ENCODE measurements around the gene FGF3. TPM values are rescaled to one million over a fixed set of nuclear protein-coding genes. Genes with fewer than 3 reads are reported as not detected.

The FGF3 gene
- total RNA-seq, 1 donor from 2014 or later = not detected

DNA sequence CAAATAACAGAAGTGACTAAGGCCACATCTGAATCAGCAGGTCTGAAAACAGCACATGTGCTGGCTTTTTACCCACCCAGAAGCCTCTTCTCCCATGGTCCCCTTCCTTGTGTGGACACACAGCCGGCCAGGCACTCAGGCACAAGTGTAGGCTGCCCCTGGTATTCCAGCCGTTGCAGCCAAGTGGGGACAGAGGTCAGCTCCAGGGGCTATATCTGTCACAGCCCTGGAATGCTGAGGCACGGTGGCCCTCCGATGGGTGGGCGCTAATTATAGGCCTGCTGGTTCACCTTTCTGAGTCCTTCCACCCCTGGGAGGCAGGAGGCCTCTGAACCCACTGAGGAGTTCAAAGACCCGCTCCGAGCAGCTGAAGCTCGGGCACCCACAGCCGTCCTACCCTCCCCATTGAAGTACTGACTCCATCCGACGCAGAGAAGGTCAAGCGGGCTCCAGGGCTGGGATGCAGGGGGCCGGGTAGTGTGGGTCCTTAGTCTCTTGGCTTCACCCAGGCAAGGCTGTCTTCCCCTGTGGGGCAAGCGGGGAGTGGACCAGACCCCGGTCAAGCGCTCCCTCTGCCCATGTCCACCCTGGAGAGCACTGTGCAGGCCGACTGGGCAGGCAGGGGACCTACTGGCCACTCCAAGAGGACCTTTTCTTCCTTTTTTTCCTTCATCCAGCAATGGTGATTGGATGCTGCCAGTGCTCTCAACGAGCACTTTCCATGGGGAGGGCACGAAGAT is 14.3 kb downstream of the FGF3 start:
- no peak for DNase-seq (ENCODE audit: low spot score)

DNA sequence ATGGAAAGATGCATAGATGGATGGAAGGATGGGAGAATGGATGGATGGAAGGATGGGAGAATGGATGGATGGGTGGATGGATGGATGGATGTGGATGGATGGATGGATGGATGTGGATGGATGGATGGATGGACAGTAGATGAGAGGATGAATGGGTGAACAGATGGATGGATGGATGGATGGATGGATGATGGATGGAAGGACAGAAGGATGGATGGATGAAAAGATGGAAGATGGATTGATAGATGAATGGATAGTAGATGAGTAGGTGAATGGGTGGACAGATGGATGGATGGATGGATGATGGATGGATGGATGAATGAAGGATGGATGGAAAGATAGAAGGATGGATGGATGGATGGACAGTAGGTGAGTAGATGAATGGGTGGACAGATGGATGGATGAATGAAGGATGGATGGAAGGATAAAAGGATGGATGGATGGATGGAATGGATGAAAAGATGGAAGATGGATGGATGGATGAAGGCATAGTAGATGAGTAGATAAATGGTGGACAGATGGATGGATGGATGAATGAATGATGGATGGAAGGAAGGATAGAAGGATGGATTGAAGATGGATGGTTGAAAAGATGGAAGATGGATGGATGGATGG is 15.5 kb downstream of the FGF3 start:
- DNase-seq (ENCODE audit: low spot score) = no peak

DNA sequence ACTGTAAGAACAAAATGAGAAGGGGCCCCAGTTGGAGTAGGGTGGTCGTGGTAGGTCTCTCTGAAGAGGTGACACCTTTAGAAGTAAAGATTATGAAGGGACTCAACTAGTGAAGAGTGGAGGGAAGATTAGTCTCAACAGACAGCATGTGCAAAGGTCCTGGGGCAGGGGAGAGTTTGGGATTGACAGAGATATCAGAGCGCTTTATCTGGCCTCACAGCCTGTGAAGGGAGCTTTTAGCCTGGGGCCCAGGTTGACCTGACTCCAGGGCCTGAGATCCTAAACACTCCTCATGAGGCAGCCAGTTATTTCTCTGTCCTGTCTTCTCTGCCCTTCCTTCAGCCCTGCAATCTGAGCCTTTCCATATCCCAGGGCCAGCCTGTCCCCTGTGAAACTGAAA is 16.2 kb downstream of the FGF3 start:
- no peak for DNase-seq (ENCODE audit: low spot score)

DNA sequence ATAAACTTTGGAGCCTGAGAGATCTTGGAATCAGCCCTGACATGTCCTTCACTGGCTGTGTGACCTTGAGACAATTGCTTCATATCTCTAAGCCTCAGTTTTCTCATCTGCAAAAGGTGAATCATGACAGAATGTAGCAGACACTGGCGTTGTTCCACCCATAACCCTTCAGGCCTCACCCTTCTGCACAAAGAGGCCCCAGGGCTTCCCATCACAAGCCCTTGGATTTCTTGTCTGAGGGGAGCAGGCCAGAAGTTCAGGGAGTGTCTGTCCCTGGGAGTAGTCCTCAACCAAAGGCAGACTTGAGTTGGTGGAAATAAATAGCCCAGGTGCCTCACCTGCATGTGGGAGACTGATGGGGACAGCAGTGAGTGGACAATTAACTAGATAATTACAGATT is 16.6 kb downstream of the FGF3 start:
- DNase-seq (ENCODE audit: low spot score) = no peak

DNA sequence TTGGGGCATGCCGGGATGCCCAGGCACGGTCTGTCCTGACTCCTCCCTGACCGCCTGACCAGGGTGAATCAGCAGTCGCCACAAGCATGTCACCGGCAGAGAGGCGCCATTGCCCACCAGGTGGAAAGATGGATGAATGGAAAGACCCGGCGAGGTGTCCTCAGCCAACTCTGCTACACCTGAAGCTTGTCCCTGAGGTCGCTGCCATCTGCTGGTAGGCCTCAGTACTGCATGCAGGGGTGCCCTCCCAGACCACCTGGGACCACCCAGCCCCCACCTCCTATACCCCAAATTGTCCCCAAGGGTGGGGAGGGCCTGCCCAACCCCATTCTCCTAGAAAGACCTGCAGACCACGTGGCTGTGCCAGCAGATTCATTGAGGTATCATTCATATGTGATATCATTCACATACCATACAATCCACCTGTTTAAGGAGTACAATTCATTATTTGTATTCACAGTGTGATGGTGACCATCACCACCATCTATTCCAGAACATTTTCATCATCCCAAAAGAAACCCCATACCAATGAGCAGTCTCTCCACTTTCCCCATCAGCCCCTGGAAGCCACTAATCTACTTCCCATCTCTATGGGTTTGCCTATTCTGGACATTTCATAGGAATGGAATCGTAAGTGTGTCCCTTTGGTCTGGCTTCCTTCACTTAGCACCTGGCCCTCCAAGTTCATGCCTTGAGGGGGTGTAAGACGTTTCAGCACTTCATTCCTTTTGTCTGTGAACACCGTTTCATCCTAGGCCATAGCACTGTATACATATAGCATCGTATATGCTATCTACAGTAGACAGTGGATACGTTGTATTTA is 17.5 kb downstream of the FGF3 start:
- no peak for DNase-seq (ENCODE audit: low spot score)

DNA sequence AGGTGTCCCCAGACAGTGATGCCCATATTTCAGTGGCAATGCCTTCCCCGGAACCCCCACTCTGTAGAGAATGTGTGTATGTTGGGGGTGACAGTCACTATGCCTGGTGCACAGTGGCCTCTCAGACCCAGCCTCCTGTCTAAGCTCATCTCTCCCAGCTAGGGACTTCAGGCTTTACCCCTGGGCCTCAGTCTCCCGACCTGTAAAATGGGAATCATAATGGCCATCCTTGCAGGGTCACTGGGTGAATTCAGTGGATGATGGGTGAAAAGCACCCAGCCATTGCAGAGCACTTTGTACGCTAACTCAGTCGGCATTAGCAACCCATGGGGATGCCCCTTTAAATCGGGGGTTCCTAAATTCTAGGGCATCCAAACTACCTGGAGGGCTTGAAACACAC is 18.9 kb downstream of the FGF3 start:
- DNase-seq (ENCODE audit: low spot score) = no peak

DNA sequence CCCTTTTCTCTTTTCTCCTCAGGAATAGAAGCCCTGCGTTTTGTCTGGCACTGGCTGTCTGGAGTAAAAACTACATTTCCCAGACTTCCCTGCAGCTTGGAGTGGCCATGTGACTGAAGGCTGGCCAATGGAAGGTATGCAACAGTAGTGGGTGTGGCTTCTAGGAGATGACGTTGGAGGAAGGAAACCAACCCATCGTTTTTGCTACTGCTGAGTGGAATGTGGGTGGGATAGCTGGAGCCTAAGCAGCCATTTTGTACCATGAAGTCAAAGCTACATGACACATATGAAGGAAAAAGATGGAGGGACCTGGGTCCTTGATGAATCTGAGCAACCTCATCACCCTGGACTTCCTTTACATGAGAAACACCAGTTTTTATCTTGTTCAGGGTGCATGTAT is 19.6 kb downstream of the FGF3 start:
- DNase-seq (ENCODE audit: low spot score) = no peak

DNA sequence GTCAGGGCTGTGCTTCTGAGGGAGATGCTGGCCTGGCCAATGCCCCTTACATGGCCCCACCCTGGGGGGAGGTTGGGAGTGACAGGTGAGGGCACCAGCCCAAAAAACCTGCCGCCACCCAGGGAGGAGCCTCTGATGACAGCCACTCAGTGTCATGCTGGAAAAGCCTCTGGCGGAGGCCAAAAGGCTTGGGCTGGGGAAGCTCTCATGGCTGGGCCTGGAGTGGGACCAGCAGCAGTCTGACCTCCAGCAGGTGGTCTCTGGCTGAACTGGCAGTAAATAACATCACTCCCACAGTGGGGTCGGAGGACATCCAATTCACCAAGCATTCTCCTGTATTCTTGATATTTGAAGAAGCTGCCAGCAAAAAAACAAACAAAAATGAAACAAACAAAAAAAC is 20.1 kb downstream of the FGF3 start:
- DNase-seq (ENCODE audit: low spot score) = no peak

DNA sequence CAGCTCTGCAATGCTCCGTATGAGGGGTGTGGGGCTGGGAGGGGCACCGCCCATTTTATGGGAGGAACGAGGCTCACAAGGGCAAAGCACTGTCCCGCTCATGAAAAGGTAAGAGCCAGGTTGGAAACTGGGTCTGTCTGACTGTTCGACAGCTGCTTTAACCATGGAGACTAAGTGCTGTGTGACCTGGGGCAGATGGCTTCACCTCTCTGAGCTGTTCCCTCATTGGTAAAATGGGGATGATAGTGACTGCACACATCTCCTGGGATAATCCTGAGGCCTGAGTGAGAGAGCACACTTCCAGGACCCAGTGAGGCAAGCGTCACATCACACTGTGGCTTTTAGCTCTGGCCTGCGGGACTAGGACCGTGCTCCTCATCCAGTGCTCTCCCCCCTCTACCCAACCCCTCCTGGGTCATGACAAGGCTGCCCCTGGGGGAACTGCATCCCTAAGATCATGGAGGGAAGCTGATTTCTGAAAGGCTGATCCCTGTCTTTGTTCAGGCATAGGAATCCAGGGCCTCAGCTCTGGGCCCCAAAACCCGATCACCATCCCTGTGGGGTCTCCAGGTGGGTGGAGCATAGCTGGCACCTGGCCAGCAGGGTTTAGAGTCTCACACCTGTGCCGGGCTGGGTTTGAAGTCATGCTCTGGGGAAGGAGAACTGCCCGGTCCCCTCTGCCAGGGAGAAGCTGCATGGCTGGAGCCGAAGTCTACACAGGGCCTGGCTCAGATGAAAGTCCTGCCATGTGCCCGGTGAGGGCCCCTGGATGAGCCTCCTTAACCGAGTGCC is 21.3 kb downstream of the FGF3 start:
- DNase-seq (ENCODE audit: low spot score) = no peak

DNA sequence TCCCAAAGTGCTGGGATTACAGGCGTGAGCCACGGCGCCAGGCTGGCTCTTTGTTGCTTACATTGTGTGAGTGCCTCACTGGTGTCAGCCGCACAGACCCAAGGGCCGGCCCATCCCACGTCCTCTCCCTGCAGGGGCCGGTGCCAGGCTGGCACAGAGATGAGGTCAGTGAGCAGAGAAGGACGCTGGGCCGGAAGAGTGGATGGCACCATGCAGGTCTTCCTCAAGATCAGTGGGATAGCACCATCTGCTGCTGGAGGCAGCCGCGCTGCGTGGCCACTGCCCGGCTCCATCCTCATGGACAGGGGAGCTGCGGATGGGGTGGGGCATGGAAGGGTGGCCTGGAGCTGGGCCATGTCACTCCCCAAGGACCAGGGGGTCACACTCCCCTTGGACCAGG is 22.1 kb downstream of the FGF3 start:
- DNase-seq (ENCODE audit: low spot score) = no peak

DNA sequence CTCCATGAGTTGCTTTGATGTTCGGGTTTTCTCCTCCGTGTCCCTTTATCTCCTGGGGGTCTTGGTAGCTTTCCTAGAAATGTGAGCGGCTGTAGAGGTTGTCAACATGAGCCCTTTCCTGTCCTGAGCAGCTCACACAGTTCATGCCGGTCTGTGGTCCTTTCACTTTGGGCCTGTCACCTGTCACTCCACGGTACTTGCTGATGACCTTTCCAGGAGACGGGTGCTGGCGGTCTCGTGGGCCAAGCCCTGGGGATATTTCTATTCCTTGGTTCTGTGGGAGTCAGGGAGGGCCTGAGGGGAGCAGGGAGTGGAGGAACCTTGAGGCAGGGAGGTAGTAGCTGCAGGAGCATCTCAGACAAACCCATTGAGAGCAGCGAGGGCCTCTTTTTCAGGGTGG is 23.2 kb downstream of the FGF3 start:
- no peak for DNase-seq (ENCODE audit: low spot score)

DNA sequence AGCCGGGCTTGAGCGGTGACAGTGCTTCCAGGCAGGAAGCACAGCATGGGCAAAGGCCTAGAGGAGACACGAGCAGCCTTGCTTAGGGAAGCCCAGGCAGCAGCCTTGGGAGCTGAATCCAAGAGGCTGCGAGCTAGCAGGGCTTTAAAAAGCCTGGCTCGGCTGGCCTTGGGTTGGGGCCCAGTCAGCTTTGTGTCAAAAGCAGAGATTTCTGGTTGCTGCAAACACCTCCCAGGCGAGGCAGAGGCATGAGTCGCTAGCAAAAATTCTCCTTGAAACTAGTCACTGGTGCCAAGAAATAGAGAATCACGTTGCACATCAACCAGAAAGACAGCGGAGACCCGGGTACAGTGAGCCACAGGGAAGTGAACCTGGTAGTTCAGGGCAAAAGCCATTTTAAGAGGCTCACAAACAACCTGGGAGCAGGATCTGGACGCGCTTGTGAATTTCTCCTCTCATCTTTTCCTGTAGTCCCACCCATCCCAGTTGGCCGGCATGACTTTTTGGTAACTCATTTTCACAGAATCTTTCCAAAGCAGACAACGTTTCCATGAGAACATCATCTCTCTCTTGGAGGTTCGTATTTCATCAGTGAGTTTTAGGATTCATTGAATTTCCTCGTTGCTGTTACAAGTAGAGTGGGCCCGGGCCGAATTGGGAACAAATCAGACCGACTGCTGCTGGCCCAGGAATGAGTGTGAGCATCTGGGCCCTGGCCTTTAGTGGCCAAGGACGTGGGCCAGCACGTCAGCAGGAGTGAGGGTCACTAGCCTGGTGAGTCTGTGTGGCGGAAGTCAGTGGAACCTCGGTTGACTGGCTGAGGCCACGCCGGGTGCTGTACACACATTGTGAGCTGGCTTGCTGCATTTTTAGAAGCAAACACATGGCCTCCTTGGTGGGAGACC is 27.7 kb downstream of the FGF3 start:
- DNase-seq (ENCODE audit: low spot score) = peak; percentile 16

DNA sequence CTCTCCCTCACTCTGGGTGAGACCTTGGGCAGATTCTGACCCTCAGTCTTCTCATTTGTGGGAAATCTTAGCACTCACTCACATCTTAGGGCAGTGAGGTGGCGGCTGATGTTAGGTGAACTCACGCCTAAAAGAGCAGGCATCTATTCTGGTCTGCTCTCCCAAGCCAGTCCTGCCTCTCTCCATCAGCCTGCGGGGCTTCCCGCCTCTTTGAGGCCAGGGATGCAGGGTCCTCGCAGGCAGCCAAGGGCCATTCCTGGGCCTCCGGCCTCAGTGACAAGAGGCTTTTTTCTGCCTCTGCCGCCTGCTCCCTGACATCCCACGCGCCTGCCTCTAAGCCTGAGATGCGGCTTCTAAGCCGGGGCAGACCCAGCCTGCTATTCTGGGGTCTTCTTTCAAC is 30.3 kb downstream of the FGF3 start:
- DNase-seq (ENCODE audit: low spot score) = no peak

DNA sequence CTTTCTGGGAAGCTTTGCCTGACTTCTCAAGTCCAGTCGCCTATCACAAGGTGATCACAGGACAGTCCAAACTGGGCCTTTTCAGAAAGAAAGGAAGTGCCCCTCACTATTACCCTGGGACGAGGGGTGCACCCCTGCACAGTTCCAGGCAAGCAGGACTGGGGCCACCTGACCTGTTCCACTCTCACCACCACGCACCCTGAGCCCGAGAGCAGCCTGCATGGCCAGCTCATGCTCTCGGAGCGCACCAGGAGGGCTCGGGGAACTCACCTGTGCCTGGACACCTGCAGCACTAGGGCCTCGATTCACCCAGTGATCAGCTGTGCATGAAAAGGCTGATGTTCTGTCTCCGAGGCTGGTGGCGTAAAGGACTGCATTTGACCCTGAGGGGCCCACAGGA is 31.3 kb downstream of the FGF3 start:
- no peak for DNase-seq (ENCODE audit: low spot score)

DNA sequence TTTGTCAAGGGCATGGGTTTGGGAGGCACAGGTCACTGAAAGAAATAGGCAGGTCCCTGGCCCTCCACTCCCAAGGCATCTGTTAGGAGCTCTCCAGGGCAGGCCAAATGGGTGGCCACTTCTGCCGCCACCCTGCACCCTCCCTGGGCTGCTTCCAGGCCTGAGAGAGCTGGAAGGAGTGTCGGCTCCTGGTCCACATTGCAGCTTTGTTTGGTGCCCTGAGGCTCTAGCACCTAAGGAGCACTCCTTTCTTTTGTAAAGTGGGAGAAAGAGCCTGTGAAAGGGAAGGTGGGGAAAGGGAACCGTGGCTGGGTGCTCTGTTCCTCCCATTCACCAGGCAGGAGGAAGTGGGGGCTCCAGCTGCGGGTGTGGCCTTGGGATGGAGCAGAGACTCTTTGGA is 31.8 kb downstream of the FGF3 start:
- DNase-seq (ENCODE audit: low spot score) = no peak

DNA sequence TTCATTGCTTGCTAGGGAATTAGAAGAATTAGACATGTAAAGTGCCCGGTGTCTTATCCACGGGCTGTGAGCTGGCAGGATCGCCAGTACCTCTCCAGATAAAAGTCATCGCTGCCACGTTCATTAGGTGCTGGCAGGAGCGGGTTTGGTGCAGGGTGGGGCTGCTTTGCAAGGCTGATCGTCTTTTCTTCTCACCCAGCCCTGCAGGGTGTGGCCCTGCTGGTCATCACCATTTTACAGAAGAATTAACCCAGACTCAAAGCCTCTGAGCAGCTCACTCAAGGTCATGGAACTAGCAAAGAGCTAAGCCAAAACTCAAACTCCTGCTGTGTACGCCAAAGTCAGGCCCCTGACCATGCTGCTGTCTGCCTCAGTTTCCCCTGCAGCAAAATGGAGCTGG is 38.0 kb downstream of the FGF3 start:
- no peak for DNase-seq (ENCODE audit: low spot score)

DNA sequence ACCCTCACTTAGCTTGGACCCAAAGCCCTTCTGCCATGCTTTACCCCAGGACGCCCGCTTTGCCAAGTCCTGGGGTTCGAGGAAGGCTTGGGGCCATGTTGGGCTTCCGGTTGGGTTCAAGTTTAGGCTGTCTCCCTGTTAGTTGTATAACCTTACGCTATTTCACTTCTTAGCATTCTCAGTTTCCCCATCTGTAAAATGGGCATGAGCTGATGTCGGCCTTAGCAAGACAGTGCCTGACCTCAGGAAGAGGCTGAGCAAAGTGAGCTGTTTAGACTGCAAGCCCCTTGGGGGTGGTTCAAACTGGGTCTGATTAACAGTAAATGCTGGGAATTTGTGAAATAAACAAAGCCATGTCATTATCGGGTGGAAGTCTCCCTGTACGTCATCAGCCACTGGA is 40.8 kb downstream of the FGF3 start:
- no peak for DNase-seq (ENCODE audit: low spot score)

DNA sequence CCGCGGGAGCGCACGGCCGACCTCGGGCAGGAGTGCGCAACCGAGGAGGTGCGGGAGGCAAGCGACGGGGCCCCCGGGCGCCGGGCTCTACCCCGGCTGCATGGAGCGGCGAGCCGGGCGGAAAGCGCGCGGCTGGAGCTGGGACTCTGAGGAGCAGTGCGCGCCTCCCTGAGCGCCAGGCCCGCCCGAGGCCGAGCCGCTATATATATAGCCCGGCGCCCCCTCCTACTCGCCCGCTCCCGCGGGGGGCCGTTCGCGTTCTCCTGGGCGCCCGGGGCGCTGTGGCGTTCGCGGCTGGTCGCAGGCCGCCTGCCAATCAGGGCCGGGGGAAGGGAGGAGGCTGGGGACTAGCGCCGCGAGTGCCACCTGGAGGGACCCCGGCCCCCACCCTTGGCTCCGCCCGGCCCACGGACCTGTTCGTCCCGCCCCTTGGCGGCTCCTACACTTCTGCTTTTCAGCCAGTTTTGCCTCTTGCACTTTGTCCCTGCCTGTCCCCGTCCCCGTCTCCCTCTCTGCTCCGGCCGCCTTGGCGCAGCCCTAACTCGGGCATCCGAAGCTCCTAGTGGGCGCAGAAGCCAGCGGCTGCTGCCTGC is 44.0 kb downstream of the FGF3 start, which contains the start of gene FGF4:
TSS of gene FGF4 (minus strand) at position 179 of the 593 bp plus-strand sequence. CDS start 257 bp downstream, outside the sequence.
- DNase-seq (ENCODE audit: low spot score) = no peak

DNA sequence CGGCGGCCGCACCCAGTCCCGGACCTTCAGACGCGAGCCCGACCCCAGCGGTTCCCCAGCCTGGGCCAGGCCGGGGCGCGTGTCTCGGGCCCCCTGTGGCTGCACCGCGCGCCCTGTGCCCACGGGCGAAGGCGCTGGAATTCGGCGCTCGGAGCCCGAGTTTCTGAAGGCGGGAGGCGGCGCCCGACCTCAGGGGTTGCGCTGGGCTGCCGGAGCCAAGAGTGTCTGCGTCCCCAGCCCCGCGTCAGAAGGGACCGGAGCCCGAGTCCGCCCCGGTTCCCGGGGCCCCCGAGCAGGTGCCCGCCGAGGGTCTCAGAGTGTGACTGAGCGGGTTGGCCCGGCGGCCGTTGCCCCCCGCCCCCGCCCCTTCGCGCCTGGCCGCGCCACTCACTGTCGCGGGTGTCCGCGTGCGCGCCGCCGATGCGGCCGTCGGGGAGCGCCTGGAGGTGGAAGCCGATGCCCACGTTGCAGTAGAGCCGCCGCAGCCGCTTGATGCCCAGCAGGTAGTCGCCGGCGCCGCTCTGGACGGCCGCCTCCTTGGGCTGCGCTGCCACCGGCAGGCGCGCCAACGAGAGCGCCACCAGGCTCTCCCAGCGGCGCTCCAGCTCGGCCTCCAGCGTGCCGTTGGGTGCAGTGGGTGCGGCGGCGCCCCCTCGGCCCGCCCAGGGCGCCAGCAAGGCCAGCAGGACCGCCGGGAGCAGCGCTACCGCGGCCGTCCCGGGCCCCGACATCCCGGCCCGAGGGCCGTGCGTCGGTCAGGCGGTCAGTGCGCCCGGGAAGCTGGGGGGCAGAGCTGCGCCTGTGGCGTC is 44.7 kb downstream of the FGF3 start:
- DNase-seq (ENCODE audit: low spot score) = no peak
